Ishikawa (cell line): ENCODE data around the gene OPA3.

ENCODE experiments used
- CEBPB ChIP-seq: IDR thresholded peaks from 2 replicates; pipeline ENCODE4 v1.6.1; 2012
- CREB1 ChIP-seq: IDR thresholded peaks from 2 replicates; pipeline ENCODE4 v1.6.1; 2012; ENCODE audit warnings: low read depth
- EGR1 ChIP-seq: IDR thresholded peaks from 2 replicates; pipeline ENCODE4 v1.6.1; 2012
- EP300 ChIP-seq: IDR thresholded peaks from 2 replicates; pipeline ENCODE4 v1.6.1; 2012; ENCODE audit warnings: borderline replicate concordance
- FOXM1 ChIP-seq: IDR thresholded peaks from 2 replicates; pipeline ENCODE4 v1.6.1; 2012; ENCODE audit warnings: low read depth, borderline replicate concordance
- NFIC ChIP-seq: IDR thresholded peaks from 2 replicates; pipeline ENCODE4 v1.6.1; 2012
- RAD21 ChIP-seq: IDR thresholded peaks from 2 replicates; pipeline ENCODE4 v1.6.1; 2012; ENCODE audit warnings: low read depth
- TAF1 ChIP-seq: IDR thresholded peaks from 2 replicates; pipeline ENCODE4 v1.6.1; 2012; ENCODE audit warnings: low read depth, mild to moderate bottlenecking
- TCF12 ChIP-seq: IDR thresholded peaks from 2 replicates; pipeline ENCODE4 v1.6.1; 2012; ENCODE audit warnings: low read depth
- TEAD4 ChIP-seq: IDR thresholded peaks from 2 replicates; pipeline ENCODE4 v1.6.1; 2012
- YY1 ChIP-seq: IDR thresholded peaks from 2 replicates; pipeline ENCODE4 v1.6.1; 2012; ENCODE audit warnings: low read depth
- ZBTB7A ChIP-seq: IDR thresholded peaks from 2 replicates; pipeline ENCODE4 v1.6.1; 2012; ENCODE audit warnings: low read depth
- TF ChIP-seq, protein P1 (sequence below): IDR thresholded peaks from 2 replicates; pipeline ENCODE4 v1.6.1; 2012
- TF ChIP-seq, protein P2 (sequence below): IDR thresholded peaks from 2 replicates; pipeline ENCODE4 v1.6.1; 2012
- TF ChIP-seq, protein P3 (sequence below): IDR thresholded peaks from 2 replicates; pipeline ENCODE4 v1.6.1; 2012; ENCODE audit warnings: low read depth, mild to moderate bottlenecking

The OPA3 gene

DNA sequence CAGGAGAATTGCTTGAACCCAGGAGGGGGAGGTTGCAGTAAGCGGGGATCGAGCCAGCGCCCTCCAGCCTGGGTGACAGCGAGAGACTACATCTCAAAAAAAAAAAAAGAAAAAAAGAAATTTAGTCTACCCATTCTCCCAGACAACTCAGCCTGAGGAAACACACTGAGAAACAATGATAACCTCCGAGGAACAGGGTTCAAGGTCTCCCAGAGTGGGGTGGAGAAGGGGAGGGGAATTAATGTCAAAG, 78.7 kb downstream of the OPA3 start:
- no peak for TF ChIP-seq TAF1
- no peak for TF ChIP-seq CEBPB
- no peak for TF ChIP-seq CREB1
- TF ChIP-seq EP300 = no peak
- TF ChIP-seq, protein P1, sequence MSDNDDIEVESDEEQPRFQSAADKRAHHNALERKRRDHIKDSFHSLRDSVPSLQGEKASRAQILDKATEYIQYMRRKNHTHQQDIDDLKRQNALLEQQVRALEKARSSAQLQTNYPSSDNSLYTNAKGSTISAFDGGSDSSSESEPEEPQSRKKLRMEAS = no peak
- TF ChIP-seq, protein P2, sequence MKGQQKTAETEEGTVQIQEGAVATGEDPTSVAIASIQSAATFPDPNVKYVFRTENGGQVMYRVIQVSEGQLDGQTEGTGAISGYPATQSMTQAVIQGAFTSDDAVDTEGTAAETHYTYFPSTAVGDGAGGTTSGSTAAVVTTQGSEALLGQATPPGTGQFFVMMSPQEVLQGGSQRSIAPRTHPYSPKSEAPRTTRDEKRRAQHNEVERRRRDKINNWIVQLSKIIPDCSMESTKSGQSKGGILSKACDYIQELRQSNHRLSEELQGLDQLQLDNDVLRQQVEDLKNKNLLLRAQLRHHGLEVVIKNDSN = no peak
- no peak for TF ChIP-seq FOXM1
- TF ChIP-seq ZBTB7A = no peak
- TF ChIP-seq NFIC = no peak
- TF ChIP-seq, protein P3, sequence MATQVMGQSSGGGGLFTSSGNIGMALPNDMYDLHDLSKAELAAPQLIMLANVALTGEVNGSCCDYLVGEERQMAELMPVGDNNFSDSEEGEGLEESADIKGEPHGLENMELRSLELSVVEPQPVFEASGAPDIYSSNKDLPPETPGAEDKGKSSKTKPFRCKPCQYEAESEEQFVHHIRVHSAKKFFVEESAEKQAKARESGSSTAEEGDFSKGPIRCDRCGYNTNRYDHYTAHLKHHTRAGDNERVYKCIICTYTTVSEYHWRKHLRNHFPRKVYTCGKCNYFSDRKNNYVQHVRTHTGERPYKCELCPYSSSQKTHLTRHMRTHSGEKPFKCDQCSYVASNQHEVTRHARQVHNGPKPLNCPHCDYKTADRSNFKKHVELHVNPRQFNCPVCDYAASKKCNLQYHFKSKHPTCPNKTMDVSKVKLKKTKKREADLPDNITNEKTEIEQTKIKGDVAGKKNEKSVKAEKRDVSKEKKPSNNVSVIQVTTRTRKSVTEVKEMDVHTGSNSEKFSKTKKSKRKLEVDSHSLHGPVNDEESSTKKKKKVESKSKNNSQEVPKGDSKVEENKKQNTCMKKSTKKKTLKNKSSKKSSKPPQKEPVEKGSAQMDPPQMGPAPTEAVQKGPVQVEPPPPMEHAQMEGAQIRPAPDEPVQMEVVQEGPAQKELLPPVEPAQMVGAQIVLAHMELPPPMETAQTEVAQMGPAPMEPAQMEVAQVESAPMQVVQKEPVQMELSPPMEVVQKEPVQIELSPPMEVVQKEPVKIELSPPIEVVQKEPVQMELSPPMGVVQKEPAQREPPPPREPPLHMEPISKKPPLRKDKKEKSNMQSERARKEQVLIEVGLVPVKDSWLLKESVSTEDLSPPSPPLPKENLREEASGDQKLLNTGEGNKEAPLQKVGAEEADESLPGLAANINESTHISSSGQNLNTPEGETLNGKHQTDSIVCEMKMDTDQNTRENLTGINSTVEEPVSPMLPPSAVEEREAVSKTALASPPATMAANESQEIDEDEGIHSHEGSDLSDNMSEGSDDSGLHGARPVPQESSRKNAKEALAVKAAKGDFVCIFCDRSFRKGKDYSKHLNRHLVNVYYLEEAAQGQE = no peak
- TF ChIP-seq YY1 = no peak
- no peak for TF ChIP-seq TEAD4
- no peak for TF ChIP-seq RAD21

DNA sequence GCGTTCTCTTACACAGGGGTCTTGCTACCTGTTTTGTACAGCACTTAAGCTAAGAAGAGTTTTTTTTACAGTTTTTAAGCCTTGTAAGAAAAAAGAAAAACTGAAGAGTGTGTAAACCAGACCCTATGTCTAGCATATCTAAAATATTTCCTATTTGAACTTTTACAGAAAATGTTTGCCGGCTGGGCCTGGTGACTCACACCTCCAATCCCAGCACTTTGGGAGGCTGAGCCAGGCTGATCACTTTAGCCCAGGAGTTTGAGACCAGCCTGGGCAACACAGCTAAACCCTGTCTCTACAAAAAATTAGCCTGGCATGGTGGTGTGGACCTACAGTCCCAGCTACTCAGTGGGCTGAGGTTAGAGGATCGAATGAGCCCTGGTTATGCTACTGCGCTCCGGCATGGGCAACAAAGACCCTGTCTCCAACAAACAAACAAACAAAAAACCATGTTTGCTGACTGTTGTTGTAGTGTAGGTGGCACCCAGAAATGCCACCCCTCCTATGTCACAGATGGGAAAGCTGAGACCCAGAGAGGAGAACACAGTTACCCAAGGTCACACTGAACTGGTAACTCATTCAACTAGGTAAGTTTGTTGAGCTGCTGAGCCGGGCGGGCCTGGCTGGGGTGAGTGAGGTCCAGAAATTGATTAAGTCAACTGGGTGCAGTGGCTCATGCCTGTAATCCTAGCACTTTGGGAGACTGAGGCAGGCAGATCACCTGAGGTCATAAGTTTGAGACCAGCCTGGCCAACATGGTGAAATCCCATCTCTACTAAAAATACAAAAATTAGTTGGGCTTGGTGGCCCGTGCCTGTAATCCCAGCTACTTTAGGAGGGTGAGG, 79.2 kb downstream of the OPA3 start:
- TF ChIP-seq RAD21 = no peak
- no peak for TF ChIP-seq FOXM1
- TF ChIP-seq TEAD4 = no peak

DNA sequence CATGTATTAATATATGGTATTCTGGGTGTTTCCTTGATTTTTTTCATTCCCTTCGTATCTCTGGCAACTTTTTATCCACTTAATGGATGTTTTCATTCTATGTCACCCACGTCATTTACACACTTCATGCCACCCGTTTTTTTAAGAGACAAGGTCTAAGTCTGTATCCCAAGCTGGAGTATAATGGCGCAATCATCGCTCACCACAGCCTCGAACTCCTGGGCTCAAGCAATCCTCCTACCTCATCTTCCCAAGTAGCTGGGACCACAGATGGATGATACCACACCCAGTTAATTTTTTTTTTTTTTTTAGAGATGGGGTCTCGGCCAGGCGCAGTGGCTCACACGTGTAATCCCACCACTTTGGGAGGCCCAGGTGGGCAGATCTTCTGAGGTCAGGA, 80.7 kb downstream of the OPA3 start:
- TF ChIP-seq, protein P2 = no peak

DNA sequence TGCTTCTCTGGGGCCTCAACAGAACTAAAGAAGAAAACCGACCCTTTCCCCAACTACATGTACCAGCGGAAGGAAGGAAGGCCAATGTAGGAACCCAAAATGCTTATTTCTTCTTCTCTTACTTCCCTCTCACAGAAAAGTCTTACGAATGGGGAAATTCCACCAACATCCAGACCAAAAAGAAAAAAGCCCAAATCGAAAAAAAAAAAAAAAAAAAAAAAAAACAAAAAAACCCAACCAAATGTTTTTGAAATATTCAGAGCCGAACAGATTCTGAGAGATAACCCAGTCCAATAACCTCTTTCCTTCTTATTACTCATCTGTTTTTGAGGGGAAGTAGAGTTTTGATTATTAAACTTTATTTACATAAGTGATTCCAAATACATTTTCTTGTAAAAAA, 82.5 kb downstream of the OPA3 start:
- TF ChIP-seq ZBTB7A = no peak
- TF ChIP-seq TEAD4 = no peak
- TF ChIP-seq, protein P2 = no peak
- TF ChIP-seq, protein P3 = no peak
- no peak for TF ChIP-seq FOXM1
- no peak for TF ChIP-seq EGR1
- no peak for TF ChIP-seq CREB1
- no peak for TF ChIP-seq CEBPB
- TF ChIP-seq EP300 = no peak
- TF ChIP-seq TCF12 = no peak
- TF ChIP-seq NFIC = no peak
- no peak for TF ChIP-seq TAF1
- no peak for TF ChIP-seq YY1
- no peak for TF ChIP-seq RAD21
- TF ChIP-seq, protein P1 = no peak

DNA sequence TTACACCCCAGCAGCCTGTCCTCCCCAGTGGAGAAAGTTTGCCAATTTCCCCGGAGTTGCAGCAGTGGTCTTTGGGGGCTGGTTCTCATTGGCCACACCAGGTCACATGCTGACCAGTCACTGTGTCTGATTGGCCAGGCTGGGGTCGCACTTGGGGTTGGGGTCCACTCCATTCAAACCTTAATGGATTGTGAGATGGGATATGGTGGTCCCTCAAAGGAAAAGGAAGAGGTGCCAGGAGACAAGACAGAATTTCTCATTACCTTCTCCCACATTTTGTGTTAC, 82.9 kb downstream of the OPA3 start:
- TF ChIP-seq, protein P2 = peak; percentile 75
- no peak for TF ChIP-seq ZBTB7A

DNA sequence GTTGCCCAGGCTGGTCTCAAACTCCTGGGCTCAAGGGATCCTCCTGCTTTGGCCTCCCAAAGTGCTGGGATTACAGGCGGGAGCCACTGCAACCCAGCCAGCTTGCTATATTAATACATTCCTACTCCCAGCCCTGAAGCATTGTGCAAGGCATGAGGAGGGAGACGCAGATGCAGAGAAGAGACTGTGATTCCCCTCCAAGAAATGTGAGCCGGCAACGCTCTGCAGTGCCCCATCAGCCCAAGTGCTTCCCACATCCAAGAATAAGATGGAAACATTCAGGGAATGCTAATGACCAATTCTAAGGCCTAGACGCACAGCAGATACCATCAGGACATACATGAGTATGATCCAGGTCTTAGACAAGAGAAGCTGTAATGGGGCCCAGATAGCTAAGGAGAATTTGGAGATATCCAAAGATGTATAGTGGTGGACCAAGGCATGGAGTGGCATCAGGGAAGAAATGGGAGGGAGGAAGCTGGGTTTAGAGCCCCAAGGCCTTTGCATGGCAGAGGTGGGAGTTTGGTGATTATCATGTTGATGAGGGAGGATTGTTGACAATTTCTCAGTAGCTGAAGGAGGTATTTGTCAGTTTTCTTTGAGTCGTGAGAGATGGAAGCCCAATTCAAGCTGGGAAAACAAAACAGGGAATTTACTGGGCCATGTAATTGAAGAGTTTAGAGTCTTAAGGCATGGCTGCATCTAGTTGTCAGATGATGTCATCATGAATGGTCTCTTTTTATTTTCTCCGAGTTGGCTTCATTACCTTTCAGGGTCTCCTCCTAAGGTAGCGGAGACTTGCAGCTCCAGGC, 83.5 kb downstream of the OPA3 start:
- TF ChIP-seq EGR1 = no peak
- no peak for TF ChIP-seq EP300
- no peak for TF ChIP-seq FOXM1
- TF ChIP-seq RAD21 = no peak
- no peak for TF ChIP-seq CEBPB
- no peak for TF ChIP-seq NFIC
- TF ChIP-seq TAF1 = no peak
- TF ChIP-seq ZBTB7A = no peak
- TF ChIP-seq YY1 = no peak
